Measurements from ENCODE around the gene NPR2.

DNA sequence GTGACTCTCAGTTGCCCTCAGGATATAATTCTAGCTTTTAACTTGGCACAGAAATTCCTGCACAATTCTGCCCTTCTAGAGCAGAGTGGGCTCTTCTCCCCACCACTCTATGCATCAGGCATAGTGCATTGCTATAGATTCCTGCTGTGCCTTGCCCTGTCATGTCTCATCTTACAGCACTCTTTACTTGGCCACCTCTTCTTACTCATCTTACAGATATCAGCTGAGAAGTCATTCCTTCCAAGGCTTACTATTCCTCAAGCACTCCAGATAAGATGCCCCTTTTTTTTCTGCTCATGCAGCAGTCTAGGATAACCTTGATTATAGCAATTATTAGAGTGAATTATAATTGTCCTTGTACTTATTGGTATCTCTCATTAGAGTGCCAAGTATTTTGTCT lies 31.5 kb downstream of the NPR2 start:
- no peak for TF ChIP-seq POLR2A (IDR thresholded peaks at IDR 0.05; ENCODE audit: low read length)
- no peak for TF ChIP-seq GATA1 (IDR thresholded peaks at IDR 0.05; ENCODE audit: low read depth, low read length)

All from erythroblast (primary cell).